ENCODE data around the gene MCRIP2.
A peak's percentile ranks its signal among the peaks of the same experiment; 100 is the strongest.

The MCRIP2 gene

DNA sequence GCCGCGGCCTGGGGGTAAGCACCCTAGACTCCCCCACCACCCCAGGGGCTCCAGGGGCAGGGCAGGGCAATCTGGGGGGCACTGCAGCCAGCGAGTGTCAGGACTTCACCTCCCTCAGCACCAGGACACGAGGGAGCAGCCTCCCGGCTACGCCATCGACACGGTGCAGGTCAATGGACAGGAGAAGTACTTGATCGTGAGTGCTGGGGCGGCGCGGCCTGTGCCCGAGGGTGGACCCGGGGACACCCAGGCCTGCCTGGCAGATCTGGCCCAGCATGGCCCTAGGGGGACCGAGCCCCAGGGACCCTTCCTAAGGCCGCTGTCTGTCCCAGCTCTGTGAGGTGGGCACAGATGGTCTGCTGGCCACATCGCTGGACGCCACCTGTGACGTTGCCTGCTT is 30.7 kb downstream of the MCRIP2 start:
- DNase-seq = no peak

GRCh38 chr16:672851-673250 is 31.2 kb downstream of the MCRIP2 start:
- DNase-seq = no peak

GRCh38 chr16:673399-673991 is 31.9 kb downstream of the MCRIP2 start:
- DNase-seq = no peak

GRCh38 chr16:674214-674881 is 32.7 kb downstream of the MCRIP2 start:
- DNase-seq = no peak

DNA sequence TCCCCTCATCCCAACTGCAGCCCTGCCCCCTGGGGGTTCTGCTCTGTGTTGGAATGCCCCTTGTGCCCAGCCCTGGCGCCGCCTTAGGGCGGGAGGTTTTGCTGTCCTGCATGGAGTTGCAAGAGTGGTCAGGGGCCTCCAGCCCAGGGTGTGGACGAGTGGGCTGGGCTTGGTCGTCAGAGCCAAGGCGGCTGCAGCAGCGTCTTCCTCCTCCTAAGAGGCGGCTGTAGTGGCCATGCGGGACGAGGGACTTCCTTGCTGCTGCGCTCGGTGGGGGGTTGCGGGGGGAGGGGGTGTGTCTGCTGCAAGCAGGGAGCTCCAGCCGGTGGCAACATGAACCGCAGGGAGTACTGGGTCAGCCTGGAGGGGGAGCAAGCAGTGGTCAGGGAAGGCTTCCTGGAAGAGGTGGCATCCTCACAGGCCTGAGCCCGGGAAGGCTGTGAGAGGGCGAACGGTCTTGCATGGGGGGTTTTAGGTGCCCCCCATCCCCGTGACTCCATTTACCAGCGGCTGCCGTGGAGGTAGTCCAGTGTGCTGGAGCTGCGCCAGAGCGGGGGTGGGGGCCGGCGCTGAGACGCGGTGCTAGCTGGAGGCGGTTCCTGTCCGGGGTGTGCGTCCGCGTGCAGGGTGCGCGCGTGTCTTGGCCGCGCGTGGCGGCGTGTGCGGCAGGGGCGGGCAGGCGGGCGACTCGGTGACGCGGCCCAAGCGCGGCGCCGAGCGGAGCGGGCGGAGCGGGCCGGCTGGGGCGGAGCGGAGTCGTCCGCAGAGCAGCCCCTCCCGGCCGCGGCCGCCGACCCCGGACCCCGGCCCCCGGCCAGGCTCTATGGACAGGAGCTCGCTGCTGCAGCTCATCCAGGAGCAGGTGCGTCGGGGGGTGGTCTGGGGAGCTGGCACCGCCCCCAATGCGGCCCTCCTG is 33.6 kb downstream of the MCRIP2 start, which contains the start of gene RHBDL1:
RHBDL1 (plus strand) TSS at position 704 of the 916 bp plus-strand sequence; CDS start at position 824, 120 bp downstream.
- DNase-seq = peak; percentile 37

- DNase-seq = no peak
These were observed 34.4 kb downstream of the MCRIP2 start for GRCh38 chr16:675884-676564.

DNA sequence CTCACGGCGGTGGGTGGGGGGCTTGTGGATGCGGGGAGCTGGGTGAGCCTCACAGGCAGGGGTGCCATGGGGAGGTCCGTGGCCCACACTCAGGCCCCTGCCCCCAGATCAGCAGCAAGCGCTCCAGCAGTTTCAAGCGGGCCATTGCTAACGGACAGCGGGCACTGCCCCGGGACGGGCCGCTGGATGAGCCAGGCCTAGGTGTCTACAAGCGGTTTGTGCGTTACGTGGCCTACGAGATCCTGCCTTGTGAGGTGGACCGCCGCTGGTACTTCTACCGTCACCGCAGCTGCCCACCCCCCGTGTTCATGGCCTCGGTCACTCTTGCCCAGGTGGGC is 34.9 kb downstream of the MCRIP2 start:
- DNase-seq = no peak

GRCh38 chr16:676913-677312 is 35.3 kb downstream of the MCRIP2 start:
- no peak for DNase-seq

DNA sequence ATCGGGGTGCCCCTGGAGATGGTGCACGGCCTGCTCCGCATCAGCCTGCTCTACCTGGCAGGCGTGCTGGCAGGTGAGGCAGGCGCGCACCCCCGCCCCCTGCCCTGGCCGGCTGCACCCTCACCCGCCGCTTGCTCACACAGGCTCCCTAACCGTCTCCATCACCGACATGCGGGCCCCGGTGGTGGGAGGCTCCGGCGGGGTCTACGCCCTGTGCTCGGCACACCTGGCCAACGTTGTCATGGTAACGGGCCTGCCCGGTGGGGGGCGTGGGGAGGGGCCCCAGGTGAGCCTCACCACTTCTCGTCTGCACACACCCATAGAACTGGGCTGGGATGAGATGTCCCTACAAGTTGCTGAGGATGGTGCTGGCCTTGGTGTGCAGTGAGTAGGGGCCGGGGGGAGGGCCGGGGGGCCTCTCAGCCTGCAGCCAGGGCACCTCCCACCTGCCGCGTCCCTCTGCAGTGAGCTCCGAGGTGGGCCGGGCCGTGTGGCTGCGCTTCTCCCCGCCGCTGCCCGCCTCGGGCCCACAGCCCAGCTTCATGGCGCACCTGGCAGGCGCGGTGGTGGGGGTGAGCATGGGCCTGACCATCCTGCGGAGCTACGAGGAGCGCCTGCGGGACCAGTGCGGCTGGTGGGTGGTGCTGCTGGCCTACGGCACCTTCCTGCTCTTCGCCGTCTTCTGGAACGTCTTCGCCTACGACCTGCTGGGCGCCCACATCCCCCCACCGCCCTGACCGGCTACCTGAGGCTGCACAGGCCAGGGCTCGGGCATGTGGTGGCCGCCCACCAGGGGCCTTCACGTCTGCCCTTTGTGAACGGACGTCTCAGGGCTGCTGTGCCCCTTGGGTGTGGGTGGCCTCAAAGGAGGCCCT is 35.9 kb downstream of the MCRIP2 start:
- DNase-seq = no peak

- DNase-seq = no peak
These were observed 36.7 kb downstream of the MCRIP2 start for GRCh38 chr16:678209-678857.

DNA sequence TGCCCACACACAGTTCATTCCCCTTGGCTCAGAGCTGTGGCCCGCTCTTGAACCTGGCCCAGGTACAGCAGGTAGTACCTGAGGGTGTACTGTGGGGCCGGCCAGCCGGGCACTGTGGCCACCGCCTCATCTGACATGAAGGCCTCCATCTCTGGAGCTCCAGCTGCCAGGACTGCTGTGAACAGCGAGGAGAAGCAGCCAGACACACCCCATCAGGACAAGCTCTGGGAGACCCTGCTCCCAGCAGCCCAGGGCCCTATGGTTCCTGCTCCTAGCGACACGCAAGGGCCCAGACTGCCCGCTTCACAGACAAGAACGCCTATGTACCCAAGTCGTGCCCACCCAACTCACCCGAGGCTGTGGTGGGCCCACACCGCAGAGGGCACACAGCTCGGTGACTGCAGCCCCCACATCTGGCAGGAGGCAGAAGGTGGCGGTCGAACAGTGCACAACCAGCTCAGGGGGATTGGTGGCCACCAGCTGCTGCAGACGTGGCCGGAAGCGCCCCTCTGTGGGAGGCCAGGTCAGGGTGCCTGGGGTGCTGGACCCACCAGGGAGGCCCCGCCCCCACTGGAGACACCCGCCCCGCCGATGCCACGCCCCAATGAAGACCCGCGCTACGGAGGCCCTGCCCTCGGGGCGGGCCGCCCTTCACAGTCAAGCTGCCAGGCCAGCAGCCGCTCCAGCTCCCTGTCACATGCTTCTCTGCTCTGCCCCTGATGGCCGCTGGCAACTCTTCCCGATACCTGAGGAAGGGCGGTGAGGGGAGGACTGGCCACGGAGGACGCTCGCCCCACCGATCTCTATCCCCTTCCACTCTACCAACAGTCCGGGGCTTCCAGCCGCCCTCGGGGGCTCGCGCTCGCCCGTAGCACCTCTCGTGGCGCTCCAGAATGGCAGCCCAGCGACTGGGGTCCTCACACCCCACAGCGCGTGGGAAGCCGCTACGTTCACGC is 37.5 kb downstream of the MCRIP2 start:
- DNase-seq = peak; percentile 54

- peak; percentile 85 for DNase-seq
These were observed 38.4 kb downstream of the MCRIP2 start, which contains the start of gene STUB1 for GRCh38 chr16:679814-680624. Gene STUB1 (plus strand): TSS chr16:680410. CDS start chr16:680526, 116 bp downstream.

- DNase-seq = no peak
These were observed 39.0 kb downstream of the MCRIP2 start for GRCh38 chr16:680625-680945.

GRCh38 chr16:680967-681745 is 39.5 kb downstream of the MCRIP2 start:
- no peak for DNase-seq

DNA sequence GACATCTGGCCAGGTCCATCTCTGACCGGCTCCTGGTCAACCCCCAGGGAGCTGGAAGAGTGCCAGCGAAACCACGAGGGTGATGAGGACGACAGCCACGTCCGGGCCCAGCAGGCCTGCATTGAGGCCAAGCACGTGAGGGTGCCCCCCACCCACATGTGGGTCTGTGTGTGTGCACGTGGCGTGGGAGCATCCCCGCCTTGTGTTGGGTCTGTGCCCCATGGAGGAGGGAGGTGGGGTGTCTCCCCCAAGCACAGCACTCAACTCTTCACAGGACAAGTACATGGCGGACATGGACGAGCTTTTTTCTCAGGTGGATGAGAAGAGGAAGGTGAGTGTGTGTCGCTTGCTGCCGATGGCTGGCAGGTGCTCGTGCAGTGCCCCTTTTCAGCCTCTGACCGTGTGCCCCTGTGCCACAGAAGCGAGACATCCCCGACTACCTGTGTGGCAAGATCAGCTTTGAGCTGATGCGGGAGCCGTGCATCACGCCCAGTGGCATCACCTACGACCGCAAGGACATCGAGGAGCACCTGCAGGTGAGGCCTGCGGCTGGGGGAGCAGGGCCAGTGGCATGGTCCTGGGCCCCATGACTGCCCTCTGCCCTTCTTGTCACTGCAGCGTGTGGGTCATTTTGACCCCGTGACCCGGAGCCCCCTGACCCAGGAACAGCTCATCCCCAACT is 40.3 kb downstream of the MCRIP2 start:
- no peak for DNase-seq

DNA sequence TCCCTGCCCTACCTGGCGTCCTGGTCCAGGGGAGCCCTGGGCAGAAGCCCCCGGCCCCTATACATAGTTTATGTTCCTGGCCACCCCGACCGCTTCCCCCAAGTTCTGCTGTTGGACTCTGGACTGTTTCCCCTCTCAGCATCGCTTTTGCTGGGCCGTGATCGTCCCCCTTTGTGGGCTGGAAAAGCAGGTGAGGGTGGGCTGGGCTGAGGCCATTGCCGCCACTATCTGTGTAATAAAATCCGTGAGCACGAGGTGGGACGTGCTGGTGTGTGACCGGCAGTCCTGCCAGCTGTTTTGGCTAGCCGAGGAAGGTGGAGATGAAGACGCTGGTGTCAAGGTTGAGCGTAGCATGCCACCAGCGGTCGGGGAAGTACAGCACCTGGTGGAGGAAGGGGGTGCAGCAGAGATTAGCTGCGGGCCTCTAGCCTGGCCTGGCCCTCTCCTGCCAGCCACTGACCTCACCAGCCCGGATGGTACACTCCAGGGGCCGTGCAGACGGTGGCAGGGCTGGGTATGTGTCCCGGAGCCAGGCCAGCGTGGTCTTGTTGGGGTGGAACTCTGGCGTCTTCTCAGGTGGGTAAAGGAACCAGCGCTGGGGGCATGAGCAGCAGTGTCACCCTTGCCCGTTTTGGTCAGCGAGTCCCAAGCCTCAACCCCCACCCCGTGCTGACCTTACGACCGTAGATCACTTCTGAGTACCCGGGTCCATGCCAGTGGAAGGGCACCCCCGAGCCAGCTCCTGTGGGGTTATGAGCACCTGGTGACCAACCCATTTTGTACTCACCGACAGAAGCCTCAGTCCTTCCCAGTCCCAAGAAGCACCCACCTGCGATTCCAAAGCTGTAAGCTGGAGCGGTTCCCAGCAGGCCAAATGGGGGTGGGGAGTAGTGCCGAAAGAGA is 41.1 kb downstream of the MCRIP2 start:
- DNase-seq = no peak

Data from fibroblast of skin of right quadriceps (primary cell).